GM12892 (cell line): ENCODE results near the gene TAF1.

Experiments used
- POLR2A ChIP-seq: IDR thresholded peaks from 2 replicates; pipeline ENCODE4 v1.6.1; 2011; ENCODE audit warnings: low read depth, low read length, control low read depth
- POLR2AphosphoS5 ChIP-seq: IDR thresholded peaks from 2 replicates; pipeline ENCODE4 v1.6.1; 2011; ENCODE audit warnings: low read depth, low read length, control low read depth
- TAF1 ChIP-seq: IDR thresholded peaks from 2 replicates; pipeline ENCODE4 v1.6.1; 2011; ENCODE audit warnings: low read depth, mild to moderate bottlenecking, control low read depth, low read length, borderline replicate concordance

DNA sequence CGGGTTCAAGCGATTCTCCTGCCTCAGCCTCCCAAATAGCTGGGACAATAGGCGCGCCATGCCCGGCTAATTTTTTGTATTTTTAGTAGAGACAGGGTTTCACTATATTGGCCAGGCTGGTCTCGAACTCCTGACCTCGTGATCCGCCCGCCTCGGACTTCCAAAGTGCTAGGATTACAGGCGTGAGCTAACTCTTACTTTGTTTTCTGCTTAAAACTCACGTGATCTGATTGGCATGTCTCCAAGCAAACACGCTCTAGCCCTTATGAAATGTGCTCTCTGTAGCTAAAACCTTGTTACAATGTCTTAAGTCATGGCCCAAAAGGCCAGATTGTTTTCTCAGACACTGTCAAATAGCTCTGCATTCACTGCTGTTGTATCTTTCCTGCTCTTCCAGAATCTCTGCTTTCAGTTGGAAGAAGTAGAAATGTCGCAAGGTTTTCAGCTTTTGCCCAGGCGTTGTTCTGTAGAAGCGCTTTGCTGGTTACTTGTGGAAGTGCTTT lies 127.0 kb downstream of the TAF1 start:
- no peak for TF ChIP-seq POLR2AphosphoS5
- no peak for TF ChIP-seq TAF1
- no peak for TF ChIP-seq POLR2A
